LNCAP (cell line): ENCODE data around the gene TFRC.

Experiments used
- TF ChIP-seq, protein P1 (sequence below): fragments of 450-650 bp; IDR thresholded peaks from 2 replicates; pipeline ENCODE4 v1.5.1; 2017; ENCODE audit warnings: mild to moderate bottlenecking

TFRC gene

DNA sequence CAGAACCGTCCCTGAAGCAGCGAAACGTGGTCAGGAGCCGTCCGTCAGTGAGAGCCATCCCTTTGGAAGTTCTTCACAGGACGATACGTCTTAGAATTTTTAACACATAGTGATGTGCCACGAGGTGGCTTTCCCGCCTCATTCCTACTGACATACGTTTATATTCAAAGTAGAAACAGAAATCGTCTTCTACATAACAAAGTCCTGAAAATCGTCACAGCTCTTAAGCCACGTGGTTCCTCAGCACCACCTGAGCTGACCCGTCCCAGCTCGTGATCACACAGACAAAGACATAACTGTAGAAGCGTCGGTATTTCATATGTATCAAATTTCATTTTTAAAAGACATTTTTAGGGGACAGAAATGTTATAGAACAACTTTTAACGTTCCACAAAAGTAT is 73.5 kb downstream of the TFRC start:
- TF ChIP-seq, protein P1, sequence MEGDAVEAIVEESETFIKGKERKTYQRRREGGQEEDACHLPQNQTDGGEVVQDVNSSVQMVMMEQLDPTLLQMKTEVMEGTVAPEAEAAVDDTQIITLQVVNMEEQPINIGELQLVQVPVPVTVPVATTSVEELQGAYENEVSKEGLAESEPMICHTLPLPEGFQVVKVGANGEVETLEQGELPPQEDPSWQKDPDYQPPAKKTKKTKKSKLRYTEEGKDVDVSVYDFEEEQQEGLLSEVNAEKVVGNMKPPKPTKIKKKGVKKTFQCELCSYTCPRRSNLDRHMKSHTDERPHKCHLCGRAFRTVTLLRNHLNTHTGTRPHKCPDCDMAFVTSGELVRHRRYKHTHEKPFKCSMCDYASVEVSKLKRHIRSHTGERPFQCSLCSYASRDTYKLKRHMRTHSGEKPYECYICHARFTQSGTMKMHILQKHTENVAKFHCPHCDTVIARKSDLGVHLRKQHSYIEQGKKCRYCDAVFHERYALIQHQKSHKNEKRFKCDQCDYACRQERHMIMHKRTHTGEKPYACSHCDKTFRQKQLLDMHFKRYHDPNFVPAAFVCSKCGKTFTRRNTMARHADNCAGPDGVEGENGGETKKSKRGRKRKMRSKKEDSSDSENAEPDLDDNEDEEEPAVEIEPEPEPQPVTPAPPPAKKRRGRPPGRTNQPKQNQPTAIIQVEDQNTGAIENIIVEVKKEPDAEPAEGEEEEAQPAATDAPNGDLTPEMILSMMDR = no peak

DNA sequence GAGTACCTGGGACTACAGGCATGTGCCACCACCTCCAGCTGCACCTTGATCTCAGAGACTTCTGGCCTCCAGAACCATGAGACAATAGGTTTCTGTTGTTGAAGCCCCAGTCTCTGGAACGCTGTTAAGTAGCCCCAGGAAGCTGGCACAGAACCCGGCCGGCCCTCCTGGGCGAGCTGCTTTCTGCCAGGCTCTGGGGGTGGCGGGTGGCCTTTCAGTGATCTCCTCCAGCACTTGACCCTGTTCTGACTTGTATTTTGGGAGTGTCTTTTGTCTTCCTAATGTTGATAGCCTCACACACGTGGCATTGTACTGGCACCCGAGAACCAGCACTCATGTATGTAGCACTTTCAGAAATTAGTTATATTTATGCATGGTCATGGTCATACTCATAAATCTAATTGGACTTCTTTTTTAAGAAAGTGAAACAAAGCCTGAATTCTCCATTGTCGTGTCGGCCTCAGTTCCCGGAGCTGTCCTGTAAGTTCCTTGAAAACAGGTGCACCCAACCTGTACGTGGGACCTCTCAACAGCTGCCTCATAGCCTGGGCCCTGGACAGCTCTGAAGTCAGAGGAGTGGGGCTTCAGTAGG is 74.0 kb downstream of the TFRC start:
- TF ChIP-seq, protein P1 = no peak

DNA sequence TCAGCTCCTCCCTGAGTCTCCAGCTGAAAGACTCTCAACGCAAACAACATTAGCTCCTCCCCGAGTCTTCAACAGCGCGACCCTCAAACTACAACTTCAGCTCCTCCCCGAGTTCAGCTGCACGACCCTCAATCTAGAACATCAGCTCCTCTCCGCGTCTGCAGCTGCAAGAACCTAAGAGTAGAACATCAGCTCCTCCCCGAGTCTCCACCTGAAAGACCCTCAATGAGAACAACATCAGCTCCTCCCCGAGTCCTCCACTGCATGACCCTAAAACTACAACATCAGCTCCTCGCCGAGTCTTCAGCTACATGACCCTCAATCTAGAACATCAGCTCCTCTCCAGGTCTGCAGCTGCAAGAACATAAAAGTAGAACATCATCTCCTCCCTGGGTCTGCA is 78.3 kb downstream of the TFRC start:
- TF ChIP-seq, protein P1 = no peak

DNA sequence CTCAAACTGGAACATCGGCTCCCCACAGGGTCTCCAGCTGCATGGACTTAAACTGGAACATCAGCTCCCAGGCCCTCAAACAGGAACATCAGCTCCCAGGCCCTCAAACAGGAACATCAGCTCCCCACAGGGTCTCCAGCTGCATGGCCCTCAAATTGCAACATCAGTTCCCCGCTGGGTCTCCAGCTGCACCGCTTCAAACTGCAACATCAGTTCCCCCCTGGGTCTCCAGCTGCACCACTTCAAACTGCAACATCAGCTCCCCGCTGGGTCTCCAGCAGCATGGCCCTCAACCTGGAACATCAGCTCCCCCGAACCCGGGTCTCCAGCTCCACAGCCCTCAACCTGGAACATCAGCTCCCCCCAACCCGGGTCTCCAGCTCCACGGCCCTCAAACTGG is 82.0 kb downstream of the TFRC start:
- TF ChIP-seq, protein P1 = no peak
